VCaP (cell line): ENCODE results near the gene ZNF611.
"Not testable (repeated sequence)": the region's sequence is repeated elsewhere in the genome, so short reads cannot be mapped to it uniquely, and the experiment has no call there.

Experiments used
- H3K27ac ChIP-seq: fragments of 450-650 bp; 2 replicates; pipeline ENCODE4 v1.5.1; 2017
- CTCF ChIP-seq: fragments of 450-650 bp; conservative IDR thresholded peaks from 2 replicates; pipeline ENCODE4 v1.5.1; 2017; ENCODE audit warnings: mild to moderate bottlenecking, moderate library complexity

ZNF611 gene

GRCh38 chr19:52688335-52688734, 46.5 kb downstream of the ZNF611 start:
- H3K27ac ChIP-seq, result peak overlapping the region; percentile 89
- no peak for TF ChIP-seq CTCF

- peak overlapping the region; percentile 89 for H3K27ac ChIP-seq
- no peak for TF ChIP-seq CTCF
Measured at GRCh38 chr19:52687684-52688083, 47.2 kb downstream of the ZNF611 start.

- no peak for TF ChIP-seq CTCF
- H3K27ac ChIP-seq, result peak overlapping the region; percentile 77
Measured at GRCh38 chr19:52685811-52686210, 49.0 kb downstream of the ZNF611 start.

- not testable (repeated sequence) for H3K27ac ChIP-seq
Measured at GRCh38 chr19:52681216-52681615, 53.6 kb downstream of the ZNF611 start.

GRCh38 chr19:52679598-52679997, 55.2 kb downstream of the ZNF611 start:
- no peak overlapping the region for H3K27ac ChIP-seq
- no peak for TF ChIP-seq CTCF

- not testable (repeated sequence) for H3K27ac ChIP-seq
Measured at GRCh38 chr19:52675239-52675638, 59.6 kb downstream of the ZNF611 start.

GRCh38 chr19:52673014-52673413, 61.8 kb downstream of the ZNF611 start:
- no peak overlapping the region for H3K27ac ChIP-seq
- TF ChIP-seq CTCF, result no peak

GRCh38 chr19:52670046-52670445, 64.8 kb downstream of the ZNF611 start:
- no peak for TF ChIP-seq CTCF
- H3K27ac ChIP-seq, result no peak overlapping the region

GRCh38 chr19:52669586-52669985, 65.3 kb downstream of the ZNF611 start:
- no peak overlapping the region for H3K27ac ChIP-seq
- no peak for TF ChIP-seq CTCF
